HEK293T (cell line): ENCODE data around the gene GOLIM4.

Experiments used
- ARNT ChIP-seq: fragments of 450-650 bp; IDR thresholded peaks from 2 replicates; pipeline ENCODE4 v1.6.1; 2017; ENCODE audit warnings: mild to moderate bottlenecking
- BHLHE40 ChIP-seq: fragments of 450-650 bp; IDR thresholded peaks from 2 replicates; pipeline ENCODE4 v1.6.1; 2016; ENCODE audit warnings: mild to moderate bottlenecking, moderate library complexity, borderline replicate concordance
- CTBP1 ChIP-seq: fragments of 450-650 bp; IDR thresholded peaks from 2 replicates; pipeline ENCODE4 v1.6.1; 2016; ENCODE audit warnings: borderline replicate concordance
- ELF4 ChIP-seq: fragments of 450-650 bp; IDR thresholded peaks from 2 replicates; pipeline ENCODE4 v1.6.1; 2017; ENCODE audit warnings: antibody characterized with exemption
- FOXA1 ChIP-seq: fragments of 450-650 bp; IDR thresholded peaks from 2 replicates; pipeline ENCODE4 v1.6.1; 2016; ENCODE audit warnings: mild to moderate bottlenecking
- FOXK2 ChIP-seq: fragments of 450-650 bp; IDR thresholded peaks from 2 replicates; pipeline ENCODE4 v1.6.1; 2016; ENCODE audit warnings: mild to moderate bottlenecking
- FOXM1 ChIP-seq: fragments of 450-650 bp; IDR thresholded peaks from 2 replicates; pipeline ENCODE4 v1.6.1; 2017; ENCODE audit warnings: mild to moderate bottlenecking, borderline replicate concordance
- HDGF ChIP-seq: fragments of 450-650 bp; IDR thresholded peaks from 2 replicates; pipeline ENCODE4 v1.6.1; 2017; ENCODE audit warnings: antibody characterized with exemption, borderline replicate concordance
- L3MBTL2 ChIP-seq: fragments of 450-650 bp; conservative IDR thresholded peaks from 2 replicates; pipeline ENCODE4 v1.6.1; 2016; ENCODE audit warnings: mild to moderate bottlenecking
- NFRKB ChIP-seq: fragments of 450-650 bp; IDR thresholded peaks from 2 replicates; pipeline ENCODE4 v1.6.1; 2016; ENCODE audit warnings: mild to moderate bottlenecking, moderate library complexity
- SP1 ChIP-seq: fragments of 450-650 bp; IDR thresholded peaks from 2 replicates; pipeline ENCODE4 v1.6.1; 2017
- TARDBP ChIP-seq: fragments of 450-650 bp; IDR thresholded peaks from 2 replicates; pipeline ENCODE4 v1.6.1; 2016
- ZNF384 ChIP-seq: fragments of 450-650 bp; IDR thresholded peaks from 2 replicates; pipeline ENCODE4 v1.6.1; 2016

- TF ChIP-seq FOXM1 (no peak), FOXA1 (no peak), NFRKB (no peak), ARNT (no peak), SP1 (no peak), ZNF384 (no peak), CTBP1 (no peak), L3MBTL2 (no peak), BHLHE40 (no peak), HDGF (no peak), ELF4 (no peak), TARDBP (no peak), FOXK2 (no peak)
These were observed 43.9 kb downstream of the GOLIM4 start for GRCh38 chr3:168051531-168052471.
